Measurements from ENCODE around the gene NCAM1.

- TF ChIP-seq CBX1 (IDR thresholded peaks at IDR 0.05; ENCODE audit: low read depth): no peak
- no peak for TF ChIP-seq MAX (CRISPR knock-in tag; IDR thresholded peaks at IDR 0.05)
- no peak for TF ChIP-seq MXI1 (IDR thresholded peaks at IDR 0.05; ENCODE audit: low read depth, low read length)
- TF ChIP-seq EZH2 (IDR thresholded peaks at IDR 0.05; ENCODE audit: borderline replicate concordance, low read depth, low read length): no peak
- no peak for TF ChIP-seq CTCF (IDR thresholded peaks at IDR 0.05 in 2 of 3, conservative IDR thresholded peaks at IDR 0.05 in 1 of 3; ENCODE audit: insufficient read depth in 2 of 3, low read depth in 1 of 3, low read length in 3 of 3)
- no peak for TF ChIP-seq KLF13 (tag; IDR thresholded peaks at IDR 0.05; ENCODE audit: borderline replicate concordance, low read depth)
Measured at GRCh38 chr11:113153847-113154246, 192.6 kb downstream of the NCAM1 start.

Measured in K562 (cell line).